Mesenchymal stem cell (in vitro differentiated cells and primary cell): ENCODE measurements around the gene CTNNA1.

Experiments used
- DNase-seq: peaks from one replicate; pipeline ENCODE4 v3.0.0-alpha.2; 2013
- H2AFZ ChIP-seq: one replicate; pipeline ENCODE4 v1.6.1; 2013; ENCODE audit warnings: low read depth, mild to moderate bottlenecking, control low read depth, inconsistent platforms, low read length, moderate library complexity
- H2AK5ac ChIP-seq: 2 replicates; pipeline ENCODE4 v1.6.1; 2013; ENCODE audit warnings: low read length, moderate library complexity, mild to moderate bottlenecking, inconsistent platforms; ENCODE audit not compliant: severe bottlenecking
- H2BK120ac ChIP-seq: one replicate; pipeline ENCODE4 v1.6.1; 2013; ENCODE audit warnings: low read depth, mild to moderate bottlenecking, inconsistent platforms, low read length, moderate library complexity
- H2BK12ac ChIP-seq, 2 experiments: one replicate each; pipeline ENCODE4 v1.6.1; 2013; ENCODE audit warnings: inconsistent platforms in 2 of 2, low read length in 2 of 2, mild to moderate bottlenecking in 2 of 2, moderate library complexity in 2 of 2, control low read depth in 1 of 2
- H2BK15ac ChIP-seq: one replicate; pipeline ENCODE4 v1.6.1; 2013; ENCODE audit warnings: mild to moderate bottlenecking, low read depth, inconsistent platforms; ENCODE audit not compliant: poor library complexity, severe bottlenecking
- H2BK5ac ChIP-seq: 2 replicates; pipeline ENCODE4 v1.6.1; 2013; ENCODE audit warnings: low read depth, mild to moderate bottlenecking, low read length, control low read depth, inconsistent platforms; ENCODE audit not compliant: poor library complexity, severe bottlenecking
- H3K14ac ChIP-seq, 2 experiments: one replicate each; pipeline ENCODE4 v1.6.1; 2013; ENCODE audit warnings: inconsistent platforms in 2 of 2, low read length in 2 of 2, control low read depth in 1 of 2, mild to moderate bottlenecking in 1 of 2, moderate library complexity in 1 of 2
- H3K18ac ChIP-seq, 2 experiments: one replicate each; pipeline ENCODE4 v1.6.1; 2013; ENCODE audit warnings: inconsistent platforms in 2 of 2, low read length in 2 of 2, control low read depth in 1 of 2, low read depth in 1 of 2, mild to moderate bottlenecking in 1 of 2
- H3K23ac ChIP-seq, 2 experiments: one replicate each; pipeline ENCODE4 v1.6.1; 2013; ENCODE audit warnings: inconsistent platforms in 2 of 2, low read length in 2 of 2, mild to moderate bottlenecking in 2 of 2, moderate library complexity in 2 of 2, control low read depth in 1 of 2
- H3K27ac ChIP-seq: 2 replicates; pipeline ENCODE4 v1.5.1; 2013; ENCODE audit warnings: mild to moderate bottlenecking, moderate library complexity, low read length, control low read depth, inconsistent platforms; ENCODE audit not compliant: poor library complexity, severe bottlenecking
- H3K27me3 ChIP-seq, 2 experiments: 2 replicates each; pipeline versions ENCODE4 v1.6.1 to v1.7.0; 2013; ENCODE audit warnings: low read length in 2 of 2, mild to moderate bottlenecking in 2 of 2, moderate library complexity in 2 of 2, control low read depth in 1 of 2, inconsistent platforms in 1 of 2; ENCODE audit not compliant: control insufficient read depth in 1 of 2, insufficient read depth in 1 of 2
- H3K36me3 ChIP-seq, 2 experiments: 2 replicates each; pipeline versions ENCODE4 v1.6.1 to v1.7.0; 2013; ENCODE audit warnings: low read length in 2 of 2, control low read depth in 1 of 2, inconsistent platforms in 1 of 2, low read depth in 1 of 2, mild to moderate bottlenecking in 1 of 2; ENCODE audit not compliant: insufficient read depth in 2 of 2, control insufficient read depth in 1 of 2
- H3K4ac ChIP-seq, 2 experiments: one replicate each; pipeline ENCODE4 v1.6.1; 2013; ENCODE audit warnings: inconsistent platforms in 2 of 2, low read length in 2 of 2, mild to moderate bottlenecking in 2 of 2, moderate library complexity in 2 of 2, control low read depth in 1 of 2, low read depth in 1 of 2
- H3K4me1 ChIP-seq: 2 replicates; pipeline ENCODE4 v1.6.1; 2013; ENCODE audit warnings: low read depth, low read length, control low read depth; ENCODE audit not compliant: control insufficient read depth, insufficient read depth
- H3K4me2 ChIP-seq: 2 replicates; pipeline ENCODE4 v1.6.1; 2013; ENCODE audit warnings: low read length, mild to moderate bottlenecking, inconsistent platforms; ENCODE audit not compliant: poor library complexity, severe bottlenecking
- H3K4me3 ChIP-seq, 2 experiments: 2 replicates each; pipeline versions ENCODE4 v1.5.1 to v1.7.0; 2013; ENCODE audit warnings: low read length in 2 of 2, mild to moderate bottlenecking in 2 of 2, control low read depth in 1 of 2, low read depth in 1 of 2; ENCODE audit not compliant: insufficient read depth in 1 of 2
- H3K79me1 ChIP-seq: replicated peaks from 2 replicates; pipeline ENCODE4 v1.6.1; 2013; ENCODE audit warnings: mild to moderate bottlenecking, control low read depth, low read length, inconsistent platforms; ENCODE audit not compliant: poor library complexity, severe bottlenecking
- H3K9ac ChIP-seq: 2 replicates; pipeline ENCODE4 v1.7.0; 2013; ENCODE audit warnings: mild to moderate bottlenecking, low read length, moderate library complexity
- H3K9me3 ChIP-seq: 2 replicates; pipeline ENCODE4 v1.7.0; 2013; ENCODE audit warnings: mild to moderate bottlenecking, low read length; ENCODE audit not compliant: control insufficient read depth
- H4K8ac ChIP-seq: one replicate; pipeline ENCODE4 v1.6.1; 2013; ENCODE audit warnings: inconsistent platforms, mild to moderate bottlenecking, low read length, moderate library complexity
- H4K91ac ChIP-seq: one replicate; pipeline ENCODE4 v1.6.1; 2013; ENCODE audit warnings: mild to moderate bottlenecking, low read length, inconsistent platforms
- WGBS: methylation state at CpG from one replicate; pipeline ENCODE4 v1.1.7; 2013; ENCODE audit warnings: mixed read lengths; 5-methylcytosine and 5-hydroxymethylcytosine counted together

CTNNA1 gene

DNA sequence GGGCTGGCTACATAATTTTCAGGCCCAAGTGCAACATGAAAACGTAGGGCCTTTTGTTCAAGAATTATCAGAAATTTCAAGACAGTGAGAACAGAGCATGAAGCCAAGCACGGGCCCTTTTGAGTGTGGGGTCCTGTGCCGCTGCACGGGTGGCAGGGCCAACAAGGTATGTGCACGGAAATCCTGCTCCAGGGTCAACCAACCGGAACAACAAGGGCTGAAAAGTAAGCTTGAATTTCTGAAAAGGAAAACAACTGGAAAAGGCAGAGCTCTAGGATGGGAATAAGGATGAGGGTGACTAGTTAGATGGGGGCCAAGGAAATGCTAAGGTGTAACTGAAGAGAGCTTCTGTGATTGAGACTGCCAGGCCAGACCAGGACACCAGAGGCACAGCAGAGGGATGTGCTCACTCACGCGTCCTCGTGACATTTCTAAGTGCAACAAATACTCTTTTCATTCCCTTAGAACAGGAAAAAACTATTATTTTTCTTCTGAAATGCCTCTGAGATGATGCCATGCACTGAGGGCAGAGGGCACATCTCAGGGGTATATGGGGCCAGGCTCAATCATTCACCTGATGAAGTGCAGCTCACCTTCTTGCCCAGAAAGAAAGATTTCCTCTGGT, 202.6 kb downstream of the CTNNA1 start:
- H3K4ac ChIP-seq = no peak overlapping the region
- peaks cover 33% of the 10 kb centered on the region for H3K79me1 ChIP-seq
- no peak overlapping the region for H3K23ac ChIP-seq
- 84% methylated on average over 9 of the region's 9 CpGs for WGBS
- peak overlapping the region; percentile 1 for H3K4me2 ChIP-seq
- H4K8ac ChIP-seq = no peak overlapping the region
- peak overlapping the region; percentile 90 for H3K27ac ChIP-seq
- no peak overlapping the region for H3K14ac ChIP-seq
- H2AK5ac ChIP-seq = peak overlapping the region; percentile 38
- no peaks in the 10 kb centered on the region for H3K27me3 ChIP-seq
- H2BK120ac ChIP-seq = no peak overlapping the region
- H3K4me1 ChIP-seq = peaks cover 39% of the 10 kb centered on the region
- no peak for DNase-seq
- H3K18ac ChIP-seq = peak overlapping the region; percentile 42 to 56
- H3K36me3 ChIP-seq = peaks cover 7 to 13% of the 10 kb centered on the region in 2 experiments
- no peak overlapping the region for H4K91ac ChIP-seq
- H2BK5ac ChIP-seq = peak overlapping the region; percentile 96
- H3K4me3 ChIP-seq = no peak overlapping the region
- no peak overlapping the region for H2BK12ac ChIP-seq
- H3K9me3 ChIP-seq = no peaks in the 10 kb centered on the region
- H2AFZ ChIP-seq = no peak overlapping the region
- H3K9ac ChIP-seq = no peak overlapping the region
- H2BK15ac ChIP-seq = no peak overlapping the region

GRCh38 chr5:138956801-138957200, 203.6 kb downstream of the CTNNA1 start:
- H2BK5ac ChIP-seq = peak overlapping the region; percentile 10
- no peak overlapping the region for H3K23ac ChIP-seq
- no peaks in the 10 kb centered on the region for H3K9me3 ChIP-seq
- peak overlapping the region; percentile 57 for H2AK5ac ChIP-seq
- H3K4me2 ChIP-seq = no peak overlapping the region
- H3K4me1 ChIP-seq = peaks cover 37% of the 10 kb centered on the region
- H3K36me3 ChIP-seq = peaks cover 0 to 5% of the 10 kb centered on the region in 2 experiments
- H3K27me3 ChIP-seq = no peaks in the 10 kb centered on the region
- peak overlapping the region in 1 of 2 experiments; percentile 50 for H2BK12ac ChIP-seq
- H4K91ac ChIP-seq = no peak overlapping the region
- H3K27ac ChIP-seq = no peak overlapping the region
- no peak overlapping the region for H4K8ac ChIP-seq
- no peak overlapping the region for H2AFZ ChIP-seq
- no peak for DNase-seq
- no peak overlapping the region for H3K9ac ChIP-seq
- H3K14ac ChIP-seq = no peak overlapping the region
- H3K79me1 ChIP-seq = peaks cover 26% of the 10 kb centered on the region
- no peak overlapping the region for H2BK120ac ChIP-seq
- H3K4me3 ChIP-seq = no peak overlapping the region
- 88% methylated on average over 1 of the region's 1 CpG for WGBS
- no peak overlapping the region for H3K18ac ChIP-seq
- H3K4ac ChIP-seq = no peak overlapping the region
- H2BK15ac ChIP-seq = no peak overlapping the region

DNA sequence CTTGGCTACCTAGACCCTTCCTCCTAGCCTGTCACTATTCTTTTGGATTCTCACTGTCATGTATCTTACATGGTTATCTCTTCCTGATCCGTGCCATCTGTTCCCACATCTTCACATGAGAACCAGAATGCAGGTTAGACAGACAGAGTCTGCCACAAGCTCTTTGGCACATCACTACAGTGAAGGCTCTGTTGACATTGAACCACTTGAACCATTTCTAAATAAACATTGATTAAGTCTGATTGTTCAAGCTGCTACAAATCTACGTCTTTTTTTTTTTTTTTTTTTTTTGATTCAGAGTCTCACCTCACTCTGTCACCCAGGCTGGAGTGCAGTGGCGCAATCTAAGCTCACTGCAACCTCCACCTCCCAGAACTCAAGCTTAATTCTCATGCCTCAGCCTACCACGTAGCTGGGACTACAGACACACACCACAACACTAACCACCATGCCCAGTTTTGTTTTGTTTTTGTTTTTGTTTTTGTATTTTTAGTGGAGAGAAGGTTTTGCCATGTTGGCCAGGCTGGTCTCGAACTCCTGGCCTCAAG, 207.0 kb downstream of the CTNNA1 start:
- H2BK120ac ChIP-seq = no peak overlapping the region
- no peak overlapping the region for H3K14ac ChIP-seq
- no peak overlapping the region for H3K27ac ChIP-seq
- 74% methylated on average over 3 of the region's 5 CpGs for WGBS
- no peak overlapping the region for H3K4me3 ChIP-seq
- no peak overlapping the region for H4K8ac ChIP-seq
- H3K18ac ChIP-seq = no peak overlapping the region
- H4K91ac ChIP-seq = no peak overlapping the region
- H3K4me1 ChIP-seq = peaks cover 26% of the 10 kb centered on the region
- H2BK5ac ChIP-seq = no peak overlapping the region
- no peak overlapping the region for H2AFZ ChIP-seq
- H3K4me2 ChIP-seq = no peak overlapping the region
- H3K4ac ChIP-seq = no peak overlapping the region
- no peaks in the 10 kb centered on the region for H3K36me3 ChIP-seq
- no peak overlapping the region for H2BK15ac ChIP-seq
- no peak overlapping the region for H3K23ac ChIP-seq
- peaks cover 6% of the 10 kb centered on the region for H3K79me1 ChIP-seq
- no peak overlapping the region for H2BK12ac ChIP-seq
- H3K27me3 ChIP-seq = no peaks in the 10 kb centered on the region
- H3K9me3 ChIP-seq = no peaks in the 10 kb centered on the region
- no peak for DNase-seq
- no peak overlapping the region for H2AK5ac ChIP-seq
- H3K9ac ChIP-seq = no peak overlapping the region

DNA sequence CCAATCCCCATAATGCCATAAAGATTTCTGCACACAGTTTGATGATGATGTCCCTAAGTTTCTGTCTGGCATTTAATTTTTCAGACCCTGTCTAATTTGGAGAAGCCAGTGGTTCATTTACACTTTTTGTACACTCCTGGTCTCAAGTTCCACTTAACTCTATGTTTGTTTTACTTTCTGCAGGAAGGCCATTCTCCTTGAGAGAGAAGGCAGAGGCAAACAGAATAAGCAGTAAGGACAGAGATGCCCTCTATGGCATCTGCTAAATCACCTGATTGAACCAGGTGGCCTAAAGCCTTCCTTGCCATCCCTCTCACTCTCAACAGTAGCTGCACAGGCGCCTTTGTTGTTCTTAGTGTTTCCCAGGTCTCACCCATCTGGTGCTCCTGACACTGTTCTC, 208.0 kb downstream of the CTNNA1 start:
- H3K27me3 ChIP-seq = no peaks in the 10 kb centered on the region
- H2BK12ac ChIP-seq = no peak overlapping the region
- no peak overlapping the region for H2BK15ac ChIP-seq
- H3K79me1 ChIP-seq = peaks cover 9% of the 10 kb centered on the region
- H2BK5ac ChIP-seq = no peak overlapping the region
- H3K4ac ChIP-seq = no peak overlapping the region
- H2AK5ac ChIP-seq = peak overlapping the region; percentile 10
- no peak overlapping the region for H3K9ac ChIP-seq
- H3K27ac ChIP-seq = no peak overlapping the region
- H3K9me3 ChIP-seq = no peaks in the 10 kb centered on the region
- H3K4me2 ChIP-seq = no peak overlapping the region
- H3K23ac ChIP-seq = no peak overlapping the region
- H3K4me1 ChIP-seq = peaks cover 16% of the 10 kb centered on the region
- H3K4me3 ChIP-seq = no peak overlapping the region
- no peak overlapping the region for H2BK120ac ChIP-seq
- H2AFZ ChIP-seq = no peak overlapping the region
- DNase-seq = no peak
- no peak overlapping the region for H3K18ac ChIP-seq
- H4K91ac ChIP-seq = no peak overlapping the region
- H3K36me3 ChIP-seq = no peaks in the 10 kb centered on the region
- WGBS = 92% methylated on average over 1 of the region's 1 CpG
- no peak overlapping the region for H4K8ac ChIP-seq
- no peak overlapping the region for H3K14ac ChIP-seq
